Endometrial microvascular endothelial cells (primary cell): ENCODE data around the gene SLC39A8. TPM values are rescaled to one million over a fixed set of nuclear protein-coding genes. Genes with fewer than 3 reads are reported as not detected.

Experiments
- total RNA-seq: library from RNA; depleted of rRNA; stranded (reverse); fragments of >200 nt; gene quantifications from one replicate; pipeline ENCODE4 v1.2.3, GENCODE V29; 2015; ENCODE audit errors: inconsistent ontology term

The SLC39A8 gene
- total RNA-seq, 1 donor from 2014 or later: 4.8 TPM

Other genes starting within 250 kb of the SLC39A8 start
- 51.4 TPM for gene NFKB1, start 155.9 kb upstream of the SLC39A8 start, total RNA-seq